H1 (cell line): ENCODE measurements around the gene TM9SF3. TPM values are rescaled to one million over a fixed set of nuclear protein-coding genes. Genes with fewer than 3 reads are reported as not detected.

Experiments used
- ASH2L ChIP-seq: fragments of 200-600, 300-600 bp; sonication (generic); IDR thresholded peaks from one replicate; pipeline ENCODE4 v1.7.1; 2017; ENCODE audit warnings: low read length
- CHD1 ChIP-seq: IDR thresholded peaks from 2 replicates; pipeline ENCODE4 v1.6.1; 2012; ENCODE audit warnings: low read depth, low read length, improper control_type of control experiment
- SAP30 ChIP-seq: fragments of 300-600 bp; sonication (generic); IDR thresholded peaks from 2 replicates; pipeline ENCODE4 v1.7.1; 2012; ENCODE audit warnings: low read length, moderate library complexity, mild to moderate bottlenecking, inconsistent platforms; ENCODE audit not compliant: insufficient read depth, insufficient replicate concordance
- polyA plus RNA-seq, 7 experiments: library from polyadenylated mRNA; depleted of rRNA in 3 of 7; stranded (reverse) in 5 of 7; unstranded in 2 of 7; fragments of >200 nt in 5 of 7; fragments of 200-250 nt in 2 of 7; gene quantifications; 1 replicate in 5 of 7; 2 replicates in 1 of 7; 4 replicates in 1 of 7; pipeline versions ENCODE4 v1.2.1 to v1.2.3, GENCODE V29; 2011 to 2013; ENCODE audit warnings: missing spikeins in 2 of 7, mixed read lengths in 2 of 7
- total RNA-seq: library from RNA; stranded (reverse); fragmentation: NEBNext Ultra II Directional; extraction: Animal tissue kit (Norgen Biotek cat#: 25700); gene quantifications from 2 replicates; pipeline ENCODE4 v1.2.1, GENCODE V29; 2021
- TF ChIP-seq, protein P1 (sequence below): IDR thresholded peaks from 2 replicates; pipeline ENCODE4 v1.6.1; 2012; ENCODE audit warnings: inconsistent platforms

TM9SF3 gene
- total and polyA plus RNA-seq, 2 of the 8 experiments (the other 6 are each of a cell fraction or from before 2014, with no cell fraction given): 123 to 127 TPM

DNA sequence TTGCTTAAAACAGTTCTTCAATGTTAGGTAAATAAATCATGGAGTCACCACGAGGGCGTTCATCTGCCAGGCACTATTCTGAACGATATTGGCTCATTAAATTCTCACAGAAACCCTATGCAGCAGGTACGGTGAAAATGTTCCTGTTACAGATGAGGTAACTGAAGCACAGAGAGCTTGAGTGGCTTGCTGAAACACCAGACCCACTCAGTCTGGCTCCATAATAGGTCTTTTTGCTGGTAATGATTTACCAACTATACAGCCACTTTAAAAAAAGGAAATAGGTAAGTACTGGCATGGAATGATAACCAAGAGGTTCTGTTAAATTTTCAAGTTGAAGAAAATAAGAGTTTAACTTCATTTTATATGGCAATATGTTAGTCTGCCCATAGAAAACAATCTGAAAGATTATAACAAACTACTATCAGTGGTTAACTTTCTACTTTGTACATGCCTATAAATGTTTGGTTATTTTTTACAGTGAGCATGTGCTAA lies 1.3 kb upstream of the TM9SF3 start (continued):
- no peak for TF ChIP-seq CHD1
- TF ChIP-seq SAP30: no peak
- no peak for TF ChIP-seq ASH2L
- TF ChIP-seq, protein P1, sequence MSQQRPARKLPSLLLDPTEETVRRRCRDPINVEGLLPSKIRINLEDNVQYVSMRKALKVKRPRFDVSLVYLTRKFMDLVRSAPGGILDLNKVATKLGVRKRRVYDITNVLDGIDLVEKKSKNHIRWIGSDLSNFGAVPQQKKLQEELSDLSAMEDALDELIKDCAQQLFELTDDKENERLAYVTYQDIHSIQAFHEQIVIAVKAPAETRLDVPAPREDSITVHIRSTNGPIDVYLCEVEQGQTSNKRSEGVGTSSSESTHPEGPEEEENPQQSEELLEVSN: no peak
